Activated CD8-positive, alpha-beta memory T cell treated with anti-CD3 and anti-CD28 coated beads for 1 hour (primary cell): ENCODE results near the gene CACNG4.
"Not testable (repeated sequence)": the region's sequence is repeated elsewhere in the genome, so short reads cannot be mapped to it uniquely, and the experiment has no call there.

Source experiments
- DNase-seq, 2 donors: peaks; one replicate each; pipeline ENCODE4 v3.0.0-alpha.2; 2020; ENCODE audit warnings: low read depth in 1 of 2; ENCODE audit errors: extremely low read depth in 1 of 2

Gene CACNG4

DNA sequence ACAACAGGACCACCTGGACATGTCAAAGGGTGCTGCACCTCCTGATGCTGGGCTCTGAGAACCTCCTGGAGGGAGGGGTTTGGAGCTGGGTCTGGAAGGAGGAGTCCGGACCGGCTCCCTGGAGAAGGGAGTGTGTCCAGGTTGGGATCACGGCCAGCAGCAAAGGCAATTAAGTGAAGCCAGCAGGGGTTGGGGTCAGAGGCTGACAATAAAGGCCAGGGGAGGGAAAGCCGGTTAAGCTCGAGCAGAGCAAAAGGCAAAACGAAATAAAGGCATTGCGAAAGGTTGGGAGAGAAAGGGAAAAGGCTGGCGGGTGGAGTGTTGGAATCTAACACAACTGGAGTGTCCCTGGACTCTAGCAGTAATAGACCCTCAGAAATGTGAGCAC, 992 bp upstream of the CACNG4 start:
- no peak for DNase-seq

DNA sequence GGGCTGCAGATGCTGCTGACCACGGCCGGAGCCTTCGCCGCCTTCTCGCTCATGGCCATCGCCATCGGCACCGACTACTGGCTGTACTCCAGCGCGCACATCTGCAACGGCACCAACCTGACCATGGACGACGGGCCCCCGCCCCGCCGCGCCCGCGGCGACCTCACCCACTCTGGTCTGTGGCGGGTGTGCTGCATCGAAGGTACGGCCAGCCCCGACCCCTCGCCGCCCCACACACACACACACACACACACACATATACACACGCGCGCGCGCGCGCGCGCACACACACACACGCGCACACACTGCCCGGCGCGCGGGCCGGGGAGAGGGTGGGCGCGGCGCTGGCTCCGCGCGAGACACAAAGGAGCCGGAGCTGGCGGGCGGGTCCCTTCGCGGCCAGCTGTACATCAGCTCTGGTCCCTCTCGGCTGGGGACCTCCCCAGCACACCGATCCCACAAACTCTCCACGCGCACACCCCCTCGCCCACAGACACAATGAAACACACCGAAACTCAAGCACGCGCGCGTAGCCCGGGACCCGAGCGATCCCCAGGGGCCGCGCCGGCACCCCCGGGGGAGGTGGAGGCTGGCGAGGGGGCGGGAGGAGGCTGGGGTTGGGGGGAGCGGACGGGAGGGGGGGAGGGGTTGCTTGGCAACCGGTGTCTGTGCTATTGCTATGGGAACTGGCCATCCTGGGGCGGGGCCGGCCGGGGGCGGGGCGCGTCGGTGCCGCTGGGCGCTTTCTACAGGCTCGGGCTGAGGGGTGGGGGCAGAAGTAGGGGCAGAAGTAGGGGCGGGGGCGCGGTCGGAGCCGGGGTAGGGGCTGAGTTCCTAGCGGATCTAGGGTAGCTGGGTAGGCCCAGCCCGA, 658 bp downstream of the CACNG4 start:
- DNase-seq, result no peak

DNA sequence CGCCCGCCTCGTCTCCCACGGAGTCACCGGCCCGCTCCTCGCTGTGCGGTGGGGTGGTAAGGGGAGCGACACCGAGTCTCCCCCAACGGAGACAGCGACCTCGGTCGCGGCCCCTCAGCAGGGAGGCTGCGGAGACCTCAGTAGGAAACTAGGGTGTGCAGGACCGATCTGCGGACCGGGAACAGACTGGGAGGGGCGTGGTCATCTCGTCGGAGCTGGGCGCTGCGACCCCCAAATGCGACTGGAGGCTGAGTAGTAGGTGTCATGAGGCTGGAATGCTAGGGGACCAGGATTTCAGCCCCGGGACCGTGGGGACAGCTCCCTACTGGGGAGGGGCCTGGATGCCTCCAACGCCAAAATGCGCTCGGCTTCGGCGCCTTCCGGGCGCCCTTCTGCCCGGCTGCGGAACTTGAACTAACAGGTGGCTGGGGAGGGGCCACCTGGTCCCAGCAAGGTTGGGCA, 1.3 kb downstream of the CACNG4 start:
- no peak for DNase-seq

DNA sequence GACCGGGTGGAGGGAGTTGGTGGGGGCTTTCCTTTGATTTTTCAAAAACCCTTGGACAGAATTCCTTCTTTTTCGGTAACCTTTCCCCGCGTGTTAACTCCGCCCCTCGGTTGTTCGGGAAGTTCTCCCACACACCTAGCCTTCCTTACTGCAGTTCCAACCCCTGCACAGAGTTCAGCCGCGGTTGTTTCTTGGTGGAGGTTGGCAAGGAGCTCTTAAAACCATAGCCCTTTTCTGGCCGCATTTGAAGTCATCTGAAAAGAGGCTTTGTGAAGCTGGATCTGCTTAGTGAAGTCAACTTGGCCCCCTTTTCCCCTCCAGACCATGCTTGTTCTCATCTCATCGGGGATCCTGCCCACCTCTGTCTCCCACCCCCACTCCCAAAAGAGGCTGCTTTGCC, 1.8 kb downstream of the CACNG4 start:
- no peak for DNase-seq

DNA sequence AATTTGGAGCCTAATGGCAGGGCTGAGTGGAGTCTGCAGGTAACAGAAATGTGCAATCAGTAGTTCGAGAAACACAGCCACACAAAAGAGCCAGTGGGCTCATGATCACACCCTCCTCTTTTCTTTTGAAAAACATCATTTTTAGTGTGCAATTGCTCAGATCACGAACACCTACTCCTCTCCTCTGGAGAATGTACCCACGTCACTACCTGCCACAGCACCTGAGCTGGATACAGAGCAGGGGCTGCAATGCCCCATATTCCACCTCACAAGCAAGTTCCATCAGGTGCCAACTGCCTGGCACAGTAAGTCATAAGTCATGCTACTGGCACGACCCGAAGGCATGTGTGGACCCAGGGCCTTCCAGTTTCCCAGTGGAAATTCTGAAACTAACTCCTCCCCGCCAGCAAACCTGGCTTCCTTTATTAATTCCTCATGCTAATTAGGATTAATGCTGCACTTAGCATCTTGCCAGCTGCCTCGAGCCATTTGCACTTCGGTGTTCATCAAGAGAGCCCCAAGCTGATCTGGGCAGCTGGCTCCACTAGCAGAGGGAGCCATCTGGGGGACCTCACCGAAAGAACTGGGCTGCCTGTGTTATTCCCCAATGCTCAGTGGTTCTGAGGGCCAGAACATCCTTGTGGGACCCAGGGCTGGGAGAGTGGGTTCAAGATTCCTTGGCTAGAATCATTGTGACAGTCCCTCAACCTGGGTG, 2.4 kb downstream of the CACNG4 start:
- DNase-seq, result no peak

DNA sequence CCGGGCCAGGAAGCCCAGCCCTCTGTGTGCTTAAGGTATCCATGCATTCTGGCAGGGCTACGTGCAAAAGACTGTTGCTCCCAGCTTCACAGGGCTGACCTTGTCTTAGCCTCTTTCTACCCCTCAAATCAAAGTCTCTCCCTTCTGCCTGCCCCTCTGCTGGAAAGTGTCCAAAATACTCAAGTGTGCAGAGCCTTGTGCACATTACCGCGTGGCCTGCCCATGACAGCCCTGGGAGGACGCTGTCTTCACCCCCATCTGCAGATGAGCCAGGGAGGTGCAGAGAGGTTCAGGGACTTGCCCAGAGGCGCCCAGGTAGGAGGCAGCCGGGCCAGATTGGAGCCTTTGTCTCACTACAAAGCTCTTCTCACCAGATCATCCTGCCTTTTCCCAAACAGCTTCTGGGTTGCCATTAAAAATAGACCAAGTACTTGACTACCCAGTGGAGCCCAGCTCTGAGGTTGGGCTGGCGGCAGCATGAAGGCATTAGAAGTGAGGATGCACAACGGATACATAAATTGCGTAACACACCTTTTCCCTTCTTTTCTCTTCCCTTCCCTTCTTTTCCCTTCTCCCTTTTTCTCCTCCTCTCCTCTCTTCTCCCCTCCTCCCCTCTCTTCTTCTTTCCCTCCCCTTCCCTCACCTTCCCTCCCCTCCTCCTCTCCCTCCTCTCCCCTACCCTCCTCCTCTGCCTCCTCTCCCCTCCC, 3.5 kb downstream of the CACNG4 start:
- DNase-seq, result no peak

DNA sequence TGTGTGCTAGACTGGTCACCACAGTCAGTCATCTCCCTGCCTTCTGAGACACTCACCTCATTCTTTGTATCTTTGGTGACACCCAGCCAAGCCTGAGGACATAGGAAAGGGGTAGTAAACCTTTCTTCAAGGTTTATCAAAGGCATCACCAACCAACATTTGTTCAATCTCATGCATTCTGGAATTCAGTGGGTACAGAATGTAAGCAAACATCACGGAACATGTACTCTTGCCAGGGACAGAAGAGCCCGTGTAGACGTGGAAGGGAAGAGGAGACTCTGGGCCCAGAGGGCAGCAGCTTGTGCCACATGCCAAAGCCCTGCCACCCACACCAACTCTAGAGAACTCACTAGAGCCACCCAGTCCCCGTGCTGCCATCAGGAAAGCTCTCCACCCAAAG, 4.4 kb downstream of the CACNG4 start:
- DNase-seq, result no peak

DNA sequence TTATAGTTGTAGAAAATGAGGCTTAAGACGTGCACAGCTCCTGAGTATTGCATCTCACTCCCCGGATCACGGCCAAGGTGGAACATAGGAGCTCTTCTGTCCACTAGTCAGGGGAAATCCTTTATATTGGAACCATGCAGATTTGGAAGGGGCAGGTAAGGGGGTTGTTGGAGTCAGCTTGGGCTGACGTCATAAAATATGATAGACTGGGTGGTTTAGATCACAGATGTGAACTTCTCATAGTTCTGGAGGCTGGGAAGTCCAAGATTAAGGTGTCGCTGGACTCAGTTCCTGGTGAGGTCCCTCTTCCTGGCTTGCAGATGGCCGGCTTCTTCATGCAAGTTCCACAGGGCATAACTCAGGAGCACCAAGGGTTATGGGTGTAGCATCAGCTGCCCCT, 5.6 kb downstream of the CACNG4 start:
- DNase-seq, result no peak

DNA sequence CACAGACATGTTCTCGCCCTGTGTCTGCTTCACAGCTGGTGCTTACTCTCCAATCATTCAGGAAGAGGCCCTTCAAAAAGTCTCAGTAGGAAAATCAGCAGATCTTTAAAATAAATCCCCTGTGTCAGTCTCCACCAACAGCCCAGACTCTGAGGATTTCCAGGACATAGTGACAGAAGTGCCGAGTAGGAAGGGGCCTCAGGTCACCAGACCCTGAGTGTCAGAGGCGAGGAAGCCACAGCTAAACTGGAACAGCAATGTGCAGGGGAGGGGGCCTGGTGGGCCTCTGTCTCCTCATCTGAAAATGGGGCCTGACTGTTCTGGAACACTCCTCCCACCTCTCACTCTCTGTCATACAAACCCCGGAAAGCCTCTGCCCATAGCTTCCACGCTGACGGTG, 6.3 kb downstream of the CACNG4 start:
- DNase-seq, result no peak

DNA sequence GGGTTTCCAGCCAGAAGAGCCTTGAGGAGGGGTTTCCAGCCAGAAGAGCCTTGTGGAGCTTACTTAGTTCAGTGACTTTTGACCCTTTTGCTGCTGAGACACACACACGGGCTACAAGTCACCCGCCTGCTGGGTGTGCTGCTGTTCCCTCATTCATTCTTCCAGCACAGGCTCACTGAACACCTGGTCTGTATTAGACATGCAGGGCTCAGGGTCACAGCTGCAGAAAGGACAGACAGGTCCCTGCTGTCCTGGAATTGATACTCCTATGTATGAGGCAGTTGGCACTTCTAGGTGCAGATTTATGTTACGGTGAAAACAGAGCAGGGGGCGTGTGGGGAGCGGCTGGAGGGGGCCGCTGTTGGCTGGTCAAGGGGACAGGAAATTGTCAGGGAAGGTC, 6.8 kb downstream of the CACNG4 start:
- no peak for DNase-seq

DNA sequence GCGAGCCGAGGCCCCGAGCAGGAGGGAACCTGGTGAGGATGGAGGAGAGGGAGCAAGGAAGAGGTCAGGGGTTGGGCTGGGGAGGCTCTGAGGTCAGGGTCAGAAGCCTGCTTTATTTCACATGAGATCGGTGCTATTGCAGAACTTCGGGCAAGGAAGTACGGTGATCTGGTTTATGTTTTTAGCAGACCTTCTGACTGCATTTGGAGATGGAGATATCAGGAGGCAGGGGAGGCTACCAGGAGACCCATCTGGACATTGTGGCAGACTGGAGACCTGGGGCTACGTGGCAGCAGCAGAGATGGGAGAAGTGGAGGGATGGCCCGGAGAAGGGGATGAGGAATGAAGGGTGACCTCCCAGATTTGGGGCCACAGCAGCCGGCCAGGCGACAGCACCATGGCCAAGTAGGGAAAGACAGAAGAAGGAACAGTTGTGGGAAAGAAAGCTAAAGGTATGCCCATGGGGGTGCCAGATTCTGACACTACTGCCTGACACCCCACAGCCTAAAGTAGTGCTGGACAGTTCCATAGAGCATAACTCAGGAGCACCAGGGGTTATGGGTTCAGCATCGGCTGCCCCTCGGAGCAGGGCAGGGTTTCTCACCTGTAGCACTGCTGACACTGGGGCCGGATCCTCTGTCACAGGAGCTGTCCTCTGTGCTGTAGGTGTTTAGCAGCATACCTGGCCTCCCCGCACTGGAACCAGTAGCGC, 7.4 kb downstream of the CACNG4 start:
- DNase-seq, result no peak

DNA sequence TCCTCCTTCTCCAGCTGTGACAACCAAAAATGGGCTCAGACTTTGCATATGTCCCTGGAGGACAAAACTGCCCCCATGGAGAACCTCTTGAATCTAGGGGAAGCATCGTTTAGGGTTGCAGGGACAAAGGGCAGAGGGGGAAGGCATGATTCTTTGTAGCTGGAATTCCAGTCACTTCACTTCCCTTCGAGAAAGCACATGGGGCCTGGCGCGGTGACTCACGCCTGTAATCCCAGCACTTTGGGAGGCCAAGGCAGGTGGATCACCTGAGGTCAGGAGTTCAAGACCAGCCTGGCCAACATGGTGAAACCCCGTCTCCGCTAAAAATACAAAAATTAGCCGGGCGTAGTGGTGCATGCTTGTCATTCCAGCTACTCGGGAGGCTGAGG, 7.9 kb downstream of the CACNG4 start:
- not testable (repeated sequence) for DNase-seq

DNA sequence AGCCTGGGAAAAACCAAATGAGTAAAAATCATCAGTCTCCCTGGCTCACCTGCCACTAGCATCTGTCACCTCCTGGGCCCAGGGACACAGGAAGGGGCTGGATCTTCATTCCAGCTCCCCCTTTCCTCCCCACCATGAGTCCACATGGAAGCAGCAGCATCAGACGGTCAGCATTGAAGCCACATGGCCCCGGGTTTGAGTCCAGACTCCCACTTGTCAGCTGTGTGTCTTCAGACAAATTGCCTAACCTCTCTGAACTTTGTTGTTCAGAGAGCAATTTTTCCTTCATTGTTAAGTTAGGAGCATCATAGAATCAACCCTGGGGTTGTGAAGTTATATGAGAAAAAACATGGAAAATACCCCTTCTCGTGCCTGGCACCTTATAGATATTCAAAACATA, 10.7 kb downstream of the CACNG4 start:
- DNase-seq, result no peak

DNA sequence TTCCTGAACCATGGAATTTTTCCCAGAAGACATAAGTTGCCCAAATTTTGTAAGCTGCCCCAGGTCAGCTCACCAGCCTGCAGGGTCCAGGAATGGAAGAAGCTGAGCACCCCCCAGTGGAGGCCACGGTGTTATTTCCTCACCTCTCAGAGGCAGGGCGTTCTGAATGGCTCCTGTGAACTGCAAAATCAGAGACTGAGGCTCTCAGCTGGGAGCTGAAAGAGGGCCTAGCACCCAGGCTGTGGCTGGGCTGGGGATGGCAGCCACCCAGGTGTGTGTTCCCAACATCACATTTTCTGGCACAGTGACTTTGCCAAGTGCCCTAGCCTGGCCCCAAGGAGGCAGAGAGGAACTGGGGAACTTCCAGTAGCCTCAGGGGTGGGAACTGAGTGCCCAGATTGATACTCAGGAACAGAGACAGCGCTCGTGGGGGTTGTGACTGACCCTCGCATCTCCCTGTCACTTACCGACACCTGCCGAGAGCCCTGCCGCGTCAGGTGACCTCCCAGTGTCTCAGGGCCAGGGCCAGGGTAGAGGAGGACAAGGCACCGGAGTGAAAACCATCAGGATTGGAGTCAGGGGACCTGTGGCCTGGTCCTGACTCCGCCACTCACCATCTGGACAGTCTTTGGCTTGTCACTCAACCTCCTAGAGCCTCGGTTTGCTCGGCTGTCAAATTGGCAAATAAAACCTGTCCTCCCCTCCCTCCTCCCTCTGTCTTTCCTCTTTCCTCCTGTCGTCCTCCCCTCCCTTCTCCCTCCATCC, 11.3 kb downstream of the CACNG4 start:
- no peak for DNase-seq

DNA sequence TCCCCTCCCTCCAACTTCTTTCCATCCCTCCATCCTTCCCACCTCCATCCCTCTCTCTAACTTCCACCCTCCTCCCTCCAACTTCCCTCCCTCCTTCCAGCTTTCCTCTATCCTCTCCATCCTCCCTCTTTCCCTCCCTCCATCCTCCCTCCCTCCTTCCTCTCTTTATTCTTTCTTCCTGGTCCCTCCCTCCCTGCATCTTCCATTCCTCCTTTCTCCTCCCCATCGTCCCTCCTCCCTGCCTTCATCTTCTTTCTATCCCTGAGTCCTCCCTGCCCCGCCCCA, 11.8 kb downstream of the CACNG4 start:
- DNase-seq, result no peak

DNA sequence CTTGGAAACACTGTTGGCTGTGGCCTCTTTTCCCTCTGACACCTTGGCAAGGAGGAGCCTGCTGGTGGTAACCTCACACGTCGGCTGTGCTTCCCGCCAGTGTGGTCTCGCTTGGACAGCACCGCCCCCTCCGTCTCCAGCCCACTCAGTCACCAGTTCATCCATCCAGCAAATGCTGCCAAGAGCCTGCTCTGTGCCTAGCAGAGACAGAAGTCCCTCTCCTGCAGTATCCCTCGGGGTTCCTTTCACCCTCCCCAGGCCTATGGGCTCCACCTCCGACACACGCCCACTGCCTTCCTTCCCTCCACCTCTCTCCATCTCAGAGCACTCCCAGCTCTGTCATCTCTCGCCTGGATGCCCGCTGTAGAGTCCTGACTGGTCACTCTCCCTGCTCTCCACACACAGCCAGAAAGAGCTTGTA, 12.3 kb downstream of the CACNG4 start:
- DNase-seq, result no peak

DNA sequence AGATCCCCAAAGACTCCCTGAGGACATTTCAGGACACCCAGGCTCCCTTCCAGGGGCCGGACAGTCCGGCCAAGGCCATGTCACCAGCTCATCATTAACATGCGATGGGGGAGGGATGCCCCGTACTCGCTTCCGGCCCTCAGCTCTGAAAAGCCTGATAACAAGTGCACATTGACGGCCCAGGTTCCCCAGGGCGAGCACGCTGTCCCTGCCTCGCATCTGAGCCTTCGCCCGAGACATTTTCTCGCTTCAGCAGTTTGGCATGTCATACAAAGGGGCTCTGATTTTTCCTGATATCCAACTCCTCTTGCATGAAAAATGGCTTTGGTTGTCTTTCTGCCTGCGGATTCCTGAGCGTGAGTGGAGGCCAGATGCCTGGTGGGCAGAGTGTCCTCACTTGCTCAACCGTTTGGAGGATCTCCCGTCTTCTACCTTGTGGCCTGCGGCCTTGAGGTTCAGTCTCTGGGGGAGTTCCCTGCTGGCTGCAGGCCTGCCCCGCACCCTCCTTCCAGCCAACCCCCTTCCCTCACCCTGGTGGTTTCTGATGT, 14.1 kb downstream of the CACNG4 start:
- no peak for DNase-seq

DNA sequence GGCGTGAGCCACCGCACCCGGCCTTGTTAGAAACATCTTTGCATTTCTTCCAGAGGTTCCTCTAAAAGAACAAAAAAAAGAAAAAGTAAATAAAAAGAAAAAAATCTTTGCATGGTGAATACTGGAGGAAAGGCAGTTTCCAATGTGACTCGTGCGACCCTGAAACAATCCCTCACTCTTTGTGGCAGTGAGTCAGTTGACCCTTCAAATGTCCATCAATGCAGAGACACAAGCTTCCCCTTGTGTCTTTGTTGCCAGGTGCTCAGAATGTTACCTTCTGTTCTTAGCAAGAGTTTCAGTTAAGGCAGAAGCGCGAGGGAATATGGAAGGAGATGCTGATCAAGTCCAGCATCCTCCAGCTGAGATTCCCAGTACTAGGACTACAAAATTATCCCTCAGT, 16.4 kb downstream of the CACNG4 start:
- DNase-seq, result no peak

DNA sequence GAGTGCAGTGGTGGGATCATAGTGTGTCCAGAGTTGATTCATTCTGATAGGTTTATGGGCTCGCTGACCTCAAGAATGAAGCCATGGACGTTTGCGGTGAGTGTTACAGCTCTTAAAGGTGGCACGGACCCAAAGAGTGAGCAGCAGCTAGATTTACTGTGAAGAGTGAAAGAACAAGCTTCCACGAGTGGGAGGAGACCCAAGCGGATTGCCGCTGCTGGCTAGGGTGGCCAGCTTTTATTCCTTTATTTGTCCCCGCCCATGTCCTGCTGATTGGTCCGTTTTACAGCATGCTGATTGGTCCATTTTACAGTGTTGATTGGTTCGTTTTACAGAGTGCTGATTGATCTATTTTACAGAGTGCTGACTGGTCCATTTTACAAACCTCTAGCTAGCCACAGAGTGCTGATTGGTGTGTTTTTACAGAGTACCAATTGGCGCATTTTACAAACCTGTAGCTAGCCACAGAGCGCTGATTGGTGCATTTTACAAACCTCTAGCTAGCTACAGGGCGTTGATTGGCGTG, 17.5 kb downstream of the CACNG4 start:
- no peak for DNase-seq

DNA sequence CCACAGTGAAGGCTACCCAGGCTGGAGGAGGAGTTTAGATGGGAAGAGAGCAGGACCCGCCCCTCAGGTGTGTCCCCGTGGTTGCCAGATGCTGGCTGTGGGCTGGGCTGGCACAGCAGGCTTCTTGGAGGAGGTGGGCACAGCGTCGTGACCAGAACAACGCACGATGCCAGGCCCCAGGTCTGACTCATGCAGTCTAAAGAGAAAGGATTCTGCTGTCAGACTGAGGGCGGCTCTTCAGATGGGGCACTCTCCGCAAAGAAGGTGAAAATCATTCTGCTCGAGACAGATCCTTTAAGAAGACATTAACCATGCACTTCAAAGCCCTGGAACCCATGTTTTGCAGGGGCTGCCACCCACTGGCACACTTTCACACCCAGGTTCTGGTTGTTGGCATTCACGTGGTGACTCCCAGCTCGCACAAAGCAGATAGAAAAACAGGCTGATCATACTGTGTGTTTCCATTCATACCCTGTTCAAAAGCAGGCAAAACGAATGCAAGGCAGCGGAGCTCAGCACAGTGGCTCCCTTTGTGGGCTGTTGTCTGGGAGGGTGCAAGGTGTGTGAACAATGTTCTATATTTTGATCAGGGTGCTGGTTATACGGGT, 19.0 kb downstream of the CACNG4 start:
- DNase-seq, result no peak
